DOHH2 (cell line): Measurements from ENCODE around the gene C1orf141.

Experiments
- H3F3A ChIP-seq: fragments of 200-600 bp; sonication (generic), shearing (Covaris generic); 2 replicates; pipeline ENCODE4 v1.6.0; 2016; ENCODE audit warnings: antibody characterized with exemption, mild to moderate bottlenecking; ENCODE audit not compliant: control insufficient read depth, insufficient read depth
- H3K27ac ChIP-seq: fragments of 200-600 bp; sonication (generic); 2 replicates; pipeline ENCODE4 v1.5.1; 2014; ENCODE audit warnings: low read depth, mild to moderate bottlenecking, low read length, moderate library complexity
- H3K27me3 ChIP-seq: fragments of 200-600 bp; sonication (generic); 2 replicates; pipeline ENCODE4 v1.6.1; 2014; ENCODE audit warnings: mild to moderate bottlenecking, low read length, mixed read lengths; ENCODE audit not compliant: control insufficient read depth
- H3K36me3 ChIP-seq: fragments of 200-600 bp; sonication (generic); 2 replicates; pipeline ENCODE4 v1.6.1; 2014; ENCODE audit warnings: mild to moderate bottlenecking, low read length, moderate library complexity, mixed read lengths; ENCODE audit not compliant: control insufficient read depth
- H3K4me1 ChIP-seq: fragments of 200-600 bp; sonication (generic); 2 replicates; pipeline ENCODE4 v1.6.1; 2014; ENCODE audit warnings: mild to moderate bottlenecking, low read length, mixed read lengths; ENCODE audit not compliant: control insufficient read depth
- H3K4me2 ChIP-seq: fragments of 200-600 bp; sonication (generic); 2 replicates; pipeline ENCODE4 v1.6.0; 2014; ENCODE audit warnings: mild to moderate bottlenecking, low read length, moderate library complexity
- H3K4me3 ChIP-seq: fragments of 200-600 bp; sonication (generic); 2 replicates; pipeline ENCODE4 v1.5.1; 2014; ENCODE audit warnings: mild to moderate bottlenecking, low read length, mixed read lengths
- H3K79me2 ChIP-seq: fragments of 200-600 bp; sonication (generic); 2 replicates; pipeline ENCODE4 v1.6.1; 2014; ENCODE audit warnings: mild to moderate bottlenecking, low read length, mixed read lengths; ENCODE audit not compliant: control insufficient read depth
- H3K9me2 ChIP-seq: fragments of 200-600 bp; sonication (generic); replicated peaks from 2 replicates; pipeline ENCODE4 v1.6.1; 2014; ENCODE audit warnings: mild to moderate bottlenecking, low read length, mixed read lengths; ENCODE audit not compliant: control insufficient read depth
- H3K9me3 ChIP-seq: fragments of 200-600 bp; sonication (generic); 2 replicates; pipeline ENCODE4 v1.6.1; 2014; ENCODE audit warnings: antibody characterized with exemption, low read length, mixed read lengths; ENCODE audit not compliant: control insufficient read depth, insufficient read depth
- H4K20me1 ChIP-seq: fragments of 200-600 bp; sonication (generic); 2 replicates; pipeline ENCODE4 v1.6.0; 2014; ENCODE audit warnings: low read depth, mild to moderate bottlenecking, antibody characterized with exemption, low read length, moderate library complexity; ENCODE audit not compliant: control insufficient read depth, insufficient read depth
- CTCF ChIP-seq: fragments of 200-600 bp; sonication (generic); IDR thresholded peaks from one replicate; pipeline ENCODE4 v1.5.1; 2014; ENCODE audit warnings: antibody characterized with exemption, mild to moderate bottlenecking, low read depth, low read length; ENCODE audit not compliant: poor library complexity, severe bottlenecking
- EZH2phosphoT487 ChIP-seq: fragments of 200-600 bp; sonication (generic); IDR thresholded peaks from 2 replicates; pipeline ENCODE4 v1.6.1; 2017; ENCODE audit warnings: borderline replicate concordance, mild to moderate bottlenecking, antibody characterized with exemption, low read length, moderate library complexity, mixed read lengths

C1orf141 gene

GRCh38 chr1:67137307-67137753, 2.6 kb upstream of the C1orf141 start:
- H3K4me2 ChIP-seq = no peak overlapping the region
- TF ChIP-seq EZH2phosphoT487 = no peak
- no peaks in the 10 kb centered on the region for H3K4me1 ChIP-seq
- no peaks in the 10 kb centered on the region for H4K20me1 ChIP-seq
- no peaks in the 10 kb centered on the region for H3K9me2 ChIP-seq
- H3K4me3 ChIP-seq = no peak overlapping the region
- no peaks in the 10 kb centered on the region for H3K79me2 ChIP-seq
- H3K36me3 ChIP-seq = no peaks in the 10 kb centered on the region
- H3K27ac ChIP-seq = no peak overlapping the region
- H3K27me3 ChIP-seq = no peaks in the 10 kb centered on the region
- H3F3A ChIP-seq = 0 out of 2 replicates have a peak, but pooled peaks cover 2% of the 10 kb centered on the region
- H3K9me3 ChIP-seq = no peaks in the 10 kb centered on the region

- Histone ChIP-seq H3K4me3 (no peak overlapping the region), H4K20me1 (no peaks in the 10 kb centered on the region), H3K9me2 (no peaks in the 10 kb centered on the region), H3K36me3 (no peaks in the 10 kb centered on the region), H3K27ac (no peak overlapping the region), H3K9me3 (no peaks in the 10 kb centered on the region), H3K27me3 (no peaks in the 10 kb centered on the region), H3K4me1 (no peaks in the 10 kb centered on the region), H3F3A (0 out of 2 replicates have a peak, but pooled peaks cover 2% of the 10 kb centered on the region), H3K4me2 (no peak overlapping the region), H3K79me2 (no peaks in the 10 kb centered on the region)
- TF ChIP-seq CTCF = no peak
- no peak for TF ChIP-seq EZH2phosphoT487
These were observed 584 bp upstream of the C1orf141 start for GRCh38 chr1:67135354-67135753.

GRCh38 chr1:67133177-67133576, 1.6 kb downstream of the C1orf141 start:
- Histone ChIP-seq H3F3A (0 out of 2 replicates have a peak, but pooled peaks cover 2% of the 10 kb centered on the region), H3K4me3 (no peak overlapping the region), H4K20me1 (no peaks in the 10 kb centered on the region), H3K4me2 (no peak overlapping the region), H3K79me2 (no peaks in the 10 kb centered on the region), H3K27me3 (no peaks in the 10 kb centered on the region), H3K4me1 (no peaks in the 10 kb centered on the region), H3K27ac (no peak overlapping the region), H3K9me3 (no peaks in the 10 kb centered on the region), H3K9me2 (no peaks in the 10 kb centered on the region), H3K36me3 (no peaks in the 10 kb centered on the region)
- TF ChIP-seq CTCF (no peak), EZH2phosphoT487 (no peak)

GRCh38 chr1:67130673-67131072, 4.1 kb downstream of the C1orf141 start:
- Histone ChIP-seq H3K4me2 (no peak overlapping the region), H3F3A (no peaks in the 10 kb centered on the region), H3K27me3 (no peaks in the 10 kb centered on the region), H3K36me3 (no peaks in the 10 kb centered on the region), H3K4me1 (no peaks in the 10 kb centered on the region), H4K20me1 (no peaks in the 10 kb centered on the region), H3K4me3 (no peak overlapping the region), H3K9me2 (no peaks in the 10 kb centered on the region), H3K27ac (no peak overlapping the region), H3K9me3 (no peaks in the 10 kb centered on the region), H3K79me2 (no peaks in the 10 kb centered on the region)
- TF ChIP-seq EZH2phosphoT487 = no peak
- TF ChIP-seq CTCF = no peak
